Karpas-422 (cell line): ENCODE data around the gene FER. TPM values are rescaled to one million over a fixed set of nuclear protein-coding genes. Genes with fewer than 3 reads are reported as not detected.

Experiments
- DNase-seq: peaks from one replicate; pipeline ENCODE4 v3.0.0-alpha.2; 2015
- H2AFZ ChIP-seq: fragments of 200-600 bp; sonication (generic); 2 replicates; pipeline ENCODE4 v1.6.1; 2014; ENCODE audit warnings: antibody characterized with exemption, low read length, mixed read lengths
- H3K27ac ChIP-seq: fragments of 200-600 bp; sonication (generic); 2 replicates; pipeline ENCODE4 v1.5.1; 2014; ENCODE audit warnings: mild to moderate bottlenecking, low read length, moderate library complexity
- H3K27me3 ChIP-seq: fragments of 200-600 bp; sonication (generic); 2 replicates; pipeline ENCODE4 v1.6.1; 2014; ENCODE audit warnings: low read length, mixed read lengths
- H3K36me3 ChIP-seq: fragments of 200-600 bp; sonication (generic); 2 replicates; pipeline ENCODE4 v1.6.1; 2014; ENCODE audit warnings: low read length, mixed read lengths; ENCODE audit not compliant: insufficient read depth
- H3K4me1 ChIP-seq: fragments of 200-600 bp; sonication (generic); 2 replicates; pipeline ENCODE4 v1.6.1; 2014; ENCODE audit warnings: mild to moderate bottlenecking, low read length, mixed read lengths
- H3K4me2 ChIP-seq: fragments of 200-600 bp; sonication (generic); 2 replicates; pipeline ENCODE4 v1.6.1; 2014; ENCODE audit warnings: low read length, low read depth, mild to moderate bottlenecking; ENCODE audit not compliant: poor library complexity, severe bottlenecking
- H3K4me3 ChIP-seq: fragments of 200-600 bp; sonication (generic); 2 replicates; pipeline ENCODE4 v1.5.1; 2014; ENCODE audit warnings: mild to moderate bottlenecking, antibody characterized with exemption, low read length, mixed read lengths
- H3K79me2 ChIP-seq: fragments of 200-600 bp; sonication (generic); 2 replicates; pipeline ENCODE4 v1.6.1; 2014; ENCODE audit warnings: mild to moderate bottlenecking, low read length, mixed read lengths
- H3K9ac ChIP-seq: fragments of 200-600 bp; sonication (generic); 2 replicates; pipeline ENCODE4 v1.6.0; 2014; ENCODE audit warnings: low read length
- H3K9me2 ChIP-seq: fragments of 200-600 bp; sonication (generic), shearing (Covaris generic); replicated peaks from 2 replicates; pipeline ENCODE4 v1.6.0; 2014; ENCODE audit warnings: mild to moderate bottlenecking, low read length, moderate library complexity; ENCODE audit not compliant: insufficient read depth
- H3K9me3 ChIP-seq: fragments of 300-700, 200-600 bp; sonication (generic); 2 replicates; pipeline ENCODE4 v1.6.1; 2014; ENCODE audit warnings: low read length, mixed read lengths
- H4K20me1 ChIP-seq: fragments of 200-600 bp; sonication (generic); 2 replicates; pipeline ENCODE4 v1.6.1; 2014; ENCODE audit warnings: mild to moderate bottlenecking, antibody characterized with exemption, low read length, low read depth; ENCODE audit not compliant: insufficient read depth
- total RNA-seq: library from RNA; depleted of rRNA; stranded (reverse); fragments of >200 nt; shearing (Covaris generic); gene quantifications from 2 replicates; pipeline ENCODE4 v1.2.3, GENCODE V29; 2014; ENCODE audit warnings: low replicate concordance

The FER gene
- total RNA-seq, 1 experiment from 2014 or later = 14.6 TPM

GRCh38 chr5:108735790-108736189 is 11.9 kb upstream of the FER start:
- Histone ChIP-seq H2AFZ (no peak overlapping the region), H3K36me3 (no peaks in the 10 kb centered on the region), H3K4me3 (no peak overlapping the region), H3K9me2 (no peaks in the 10 kb centered on the region), H3K79me2 (no peaks in the 10 kb centered on the region), H3K4me1 (no peaks in the 10 kb centered on the region), H3K4me2 (no peak overlapping the region), H3K27me3 (peaks cover 4% of the 10 kb centered on the region; the same call in 1 of the 2 replicates), H3K9ac (no peak overlapping the region), H4K20me1 (no peaks in the 10 kb centered on the region), H3K9me3 (no peaks in the 10 kb centered on the region), H3K27ac (no peak overlapping the region)
- DNase-seq = no peak

- no peak overlapping the region for H3K27ac ChIP-seq
- no peaks in the 10 kb centered on the region for H3K9me2 ChIP-seq
- no peaks in the 10 kb centered on the region for H4K20me1 ChIP-seq
- no peaks in the 10 kb centered on the region for H3K36me3 ChIP-seq
- H3K9me3 ChIP-seq = no peaks in the 10 kb centered on the region
- H2AFZ ChIP-seq = no peak overlapping the region
- H3K4me2 ChIP-seq = no peak overlapping the region
- peaks cover 4% of the 10 kb centered on the region; the same call in 1 of the 2 replicates for H3K27me3 ChIP-seq
- H3K4me3 ChIP-seq = no peak overlapping the region
- DNase-seq = no peak
- no peak overlapping the region for H3K9ac ChIP-seq
- H3K4me1 ChIP-seq = no peaks in the 10 kb centered on the region
- no peaks in the 10 kb centered on the region for H3K79me2 ChIP-seq
Measured at GRCh38 chr5:108736855-108737254, 10.8 kb upstream of the FER start.

- H3K9ac ChIP-seq = no peak overlapping the region
- no peak overlapping the region for H3K4me2 ChIP-seq
- no peaks in the 10 kb centered on the region for H3K36me3 ChIP-seq
- H2AFZ ChIP-seq = no peak overlapping the region
- no peaks in the 10 kb centered on the region for H3K9me2 ChIP-seq
- H3K79me2 ChIP-seq = no peaks in the 10 kb centered on the region
- H3K4me3 ChIP-seq = no peak overlapping the region
- H3K9me3 ChIP-seq = no peaks in the 10 kb centered on the region
- no peaks in the 10 kb centered on the region for H3K4me1 ChIP-seq
- no peak overlapping the region for H3K27ac ChIP-seq
- peaks cover 4% of the 10 kb centered on the region; the same call in 1 of the 2 replicates for H3K27me3 ChIP-seq
- no peaks in the 10 kb centered on the region for H4K20me1 ChIP-seq
- DNase-seq = no peak
Measured at GRCh38 chr5:108739376-108739775, 8.3 kb upstream of the FER start.

- H3K4me3 ChIP-seq = no peak overlapping the region
- H4K20me1 ChIP-seq = no peaks in the 10 kb centered on the region
- no peaks in the 10 kb centered on the region for H3K9me3 ChIP-seq
- peaks cover 4% of the 10 kb centered on the region; the same call in 1 of the 2 replicates for H3K27me3 ChIP-seq
- H3K36me3 ChIP-seq = no peaks in the 10 kb centered on the region
- H2AFZ ChIP-seq = no peak overlapping the region
- H3K9ac ChIP-seq = no peak overlapping the region
- H3K79me2 ChIP-seq = no peaks in the 10 kb centered on the region
- no peaks in the 10 kb centered on the region for H3K9me2 ChIP-seq
- no peak overlapping the region for H3K4me2 ChIP-seq
- DNase-seq = no peak
- no peak overlapping the region for H3K27ac ChIP-seq
- no peaks in the 10 kb centered on the region for H3K4me1 ChIP-seq
Measured at GRCh38 chr5:108739906-108740305, 7.8 kb upstream of the FER start.

GRCh38 chr5:108743319-108743718 is 4.4 kb upstream of the FER start:
- no peaks in the 10 kb centered on the region for H3K9me2 ChIP-seq
- no peak overlapping the region for H3K27ac ChIP-seq
- no peaks in the 10 kb centered on the region for H3K9me3 ChIP-seq
- no peaks in the 10 kb centered on the region for H3K36me3 ChIP-seq
- no peak overlapping the region for H3K4me3 ChIP-seq
- peaks cover 8% of the 10 kb centered on the region for H3K4me1 ChIP-seq
- H3K9ac ChIP-seq = no peak overlapping the region
- H2AFZ ChIP-seq = no peak overlapping the region
- H4K20me1 ChIP-seq = no peaks in the 10 kb centered on the region
- no peak overlapping the region for H3K4me2 ChIP-seq
- no peak for DNase-seq
- H3K27me3 ChIP-seq = no peaks in the 10 kb centered on the region
- H3K79me2 ChIP-seq = no peaks in the 10 kb centered on the region

GRCh38 chr5:108743846-108744245 is 3.9 kb upstream of the FER start:
- Histone ChIP-seq H3K4me3 (no peak overlapping the region), H2AFZ (no peak overlapping the region), H3K9me3 (no peaks in the 10 kb centered on the region)

GRCh38 chr5:108747111-108747773 is 455 bp upstream of the FER start:
- H3K4me2 ChIP-seq = peak overlapping the region; percentile 90
- H3K27me3 ChIP-seq = no peaks in the 10 kb centered on the region
- H3K4me1 ChIP-seq = peaks cover 15% of the 10 kb centered on the region
- no peaks in the 10 kb centered on the region for H3K9me3 ChIP-seq
- H3K9me2 ChIP-seq = no peaks in the 10 kb centered on the region
- no peaks in the 10 kb centered on the region for H3K36me3 ChIP-seq
- no peak overlapping the region for H3K27ac ChIP-seq
- 0 out of 2 replicates have a peak overlapping the region, but pooled peaks have one; percentile 96 for H2AFZ ChIP-seq
- H3K9ac ChIP-seq = peak overlapping the region; percentile 89; the same call in 1 of the 2 replicates
- H3K79me2 ChIP-seq = no peaks in the 10 kb centered on the region
- peak overlapping the region; percentile 87; the same call in 1 of the 2 replicates for H3K4me3 ChIP-seq
- no peak for DNase-seq
- no peaks in the 10 kb centered on the region for H4K20me1 ChIP-seq

More at GRCh38 chr5:108743846-108744245, 3.9 kb upstream of the FER start:
- Histone ChIP-seq H3K4me2 (no peak overlapping the region), H3K4me1 (peaks cover 8% of the 10 kb centered on the region), H3K9ac (no peak overlapping the region), H3K79me2 (no peaks in the 10 kb centered on the region), H4K20me1 (no peaks in the 10 kb centered on the region), H3K27me3 (no peaks in the 10 kb centered on the region), H3K36me3 (no peaks in the 10 kb centered on the region), H3K9me2 (no peaks in the 10 kb centered on the region), H3K27ac (no peak overlapping the region)
- no peak for DNase-seq

GRCh38 chr5:108748401-108749127 is 867 bp downstream of the FER start:
- Histone ChIP-seq H3K36me3 (no peaks in the 10 kb centered on the region), H3K9me2 (no peaks in the 10 kb centered on the region), H3K27ac (no peak overlapping the region), H3K4me3 (peak overlapping the region; percentile 87), H3K4me2 (peak overlapping the region; percentile 90), H3K4me1 (peaks cover 15% of the 10 kb centered on the region), H3K79me2 (no peaks in the 10 kb centered on the region), H4K20me1 (no peaks in the 10 kb centered on the region), H3K27me3 (no peaks in the 10 kb centered on the region), H2AFZ (peak overlapping the region; percentile 96), H3K9me3 (no peaks in the 10 kb centered on the region), H3K9ac (peak overlapping the region; percentile 89)
- DNase-seq = peak; percentile 98
